NCI-H345 (cell line): ENCODE measurements around the gene USP10.

Source experiments
- DNase-seq: peaks from one replicate; lab custom pipeline; 2025; lab: John Stamatoyannopoulos, UW

The USP10 gene

DNA sequence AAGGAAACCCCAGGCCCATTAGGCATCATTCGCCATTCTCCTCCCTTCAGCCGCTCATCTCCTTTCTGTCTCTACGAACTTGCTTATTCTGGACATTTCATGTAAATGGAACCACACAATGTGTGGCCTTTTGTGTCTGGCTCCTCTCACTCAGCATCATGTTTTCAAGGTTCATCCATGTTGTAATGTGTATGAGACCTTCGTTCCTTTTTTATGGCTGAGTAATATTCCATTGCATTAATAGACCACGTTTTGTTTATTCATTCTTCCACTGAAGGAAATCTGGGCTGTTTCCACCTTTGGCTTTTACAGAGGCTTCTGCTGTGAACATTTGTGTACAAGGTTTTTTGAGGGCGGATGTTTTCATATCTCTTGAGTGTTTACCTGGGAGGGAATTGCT lies 123.2 kb downstream of the USP10 start:
- no peak for DNase-seq

DNA sequence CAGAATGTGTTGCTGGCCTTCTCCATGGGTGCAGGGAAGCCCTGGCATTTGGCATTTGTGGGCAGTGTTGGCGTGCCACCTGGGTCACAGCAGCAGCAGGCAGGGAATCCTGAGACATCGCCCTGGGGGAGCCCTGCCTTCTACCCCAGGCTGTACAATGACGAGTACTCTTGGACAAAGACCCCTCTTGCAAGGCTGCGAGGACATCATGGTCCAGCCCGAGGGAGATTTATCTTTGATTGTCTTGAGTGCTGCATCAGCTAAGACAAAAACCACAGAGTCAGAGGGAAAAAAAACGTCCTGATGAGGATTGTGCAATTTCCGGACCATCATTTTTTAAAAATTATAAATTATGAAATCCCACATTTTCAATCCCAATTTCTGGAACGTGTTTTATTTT lies 123.7 kb downstream of the USP10 start:
- no peak for DNase-seq

DNA sequence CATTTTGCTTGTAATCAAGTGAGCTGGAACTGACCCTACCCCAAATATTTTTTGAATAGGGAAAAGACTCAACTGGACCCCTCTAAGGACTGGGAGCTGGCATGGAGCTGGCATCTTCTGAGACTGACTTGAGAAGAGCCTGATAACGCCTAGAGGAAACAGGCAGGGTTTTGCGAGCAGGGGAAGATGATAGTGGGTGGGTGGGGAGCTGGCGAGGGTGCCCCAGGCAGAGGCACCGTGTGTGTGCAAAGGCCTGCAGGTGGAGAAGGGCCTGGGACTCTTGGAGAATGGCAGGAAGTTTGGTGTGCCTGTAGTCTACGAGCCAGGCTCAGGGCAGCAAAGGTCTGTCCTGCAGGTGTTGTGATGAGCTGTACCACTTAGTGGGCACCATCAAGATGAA lies 124.1 kb downstream of the USP10 start:
- no peak for DNase-seq

DNA sequence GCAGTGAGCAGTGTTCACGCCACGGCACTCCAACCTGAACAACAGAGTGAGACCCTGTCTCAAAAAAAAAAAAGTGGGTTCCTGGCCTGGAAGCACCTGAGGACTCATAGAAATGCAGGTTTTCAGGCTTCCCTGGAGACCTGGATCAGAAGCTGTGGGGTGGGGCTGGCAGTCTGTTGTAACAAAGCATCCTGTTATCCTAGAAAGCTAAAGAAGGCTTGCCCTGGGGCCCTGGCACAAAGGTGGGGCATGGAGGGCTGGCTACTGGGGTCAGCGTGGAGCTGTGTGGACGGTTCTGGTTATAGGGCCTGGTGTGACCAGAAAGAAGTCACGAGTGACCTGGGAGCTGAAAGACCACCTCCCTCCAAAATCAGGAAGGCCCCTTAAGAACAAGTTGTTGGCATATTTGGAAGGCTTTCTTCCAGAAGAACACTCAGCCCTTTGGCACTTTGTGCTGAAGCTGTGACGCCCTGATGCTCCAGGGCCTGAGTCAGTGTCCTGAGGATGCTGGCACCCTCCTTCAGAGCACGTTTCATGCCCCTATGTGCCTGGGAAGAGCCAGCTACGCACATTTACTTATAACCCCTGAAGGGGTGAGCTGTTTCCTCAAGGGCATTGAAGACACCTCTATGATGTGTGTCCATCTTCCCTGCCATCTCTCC lies 126.2 kb downstream of the USP10 start:
- DNase-seq, result no peak

DNA sequence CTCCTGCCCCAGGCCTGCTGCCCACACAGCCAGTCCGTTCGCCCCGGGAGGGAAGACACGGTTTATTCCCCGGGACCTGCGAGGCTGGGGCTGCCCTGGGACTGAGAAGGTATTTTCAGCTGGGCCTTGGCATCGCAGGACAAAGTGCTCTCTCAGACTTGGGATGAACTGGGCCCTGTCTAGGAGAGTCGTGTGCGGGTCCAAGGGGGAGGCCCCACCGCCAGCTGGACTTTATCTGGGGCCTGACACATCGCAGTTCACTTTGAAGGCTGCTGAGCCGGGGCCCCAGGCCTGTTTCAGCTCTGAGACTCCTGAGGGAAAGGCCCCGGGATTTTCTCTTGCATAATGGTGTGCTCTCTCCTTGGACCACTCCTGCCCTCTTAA lies 126.8 kb downstream of the USP10 start:
- DNase-seq, result no peak

DNA sequence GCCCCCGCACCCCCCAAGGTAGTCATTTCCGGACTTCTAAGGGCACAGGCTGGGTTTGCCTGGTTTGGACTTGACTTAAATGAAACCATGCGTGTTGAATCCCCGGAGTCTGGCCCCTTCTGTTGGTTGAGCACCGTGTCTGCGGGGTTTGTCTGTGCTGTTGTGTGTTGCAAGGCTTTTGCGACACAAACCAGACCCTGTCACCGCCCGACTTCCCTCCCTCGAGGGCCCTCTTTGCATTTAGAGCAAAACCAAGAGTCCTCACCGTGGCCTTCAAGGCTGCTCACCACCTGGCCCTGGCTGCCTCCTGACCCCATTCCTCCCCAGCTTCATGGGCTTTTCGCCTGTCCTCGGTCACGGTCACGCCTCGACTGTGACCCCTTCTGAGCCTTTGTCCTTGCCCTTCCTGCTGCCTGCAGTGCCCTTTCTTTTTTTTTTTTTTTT lies 127.4 kb downstream of the USP10 start:
- DNase-seq, result no peak

DNA sequence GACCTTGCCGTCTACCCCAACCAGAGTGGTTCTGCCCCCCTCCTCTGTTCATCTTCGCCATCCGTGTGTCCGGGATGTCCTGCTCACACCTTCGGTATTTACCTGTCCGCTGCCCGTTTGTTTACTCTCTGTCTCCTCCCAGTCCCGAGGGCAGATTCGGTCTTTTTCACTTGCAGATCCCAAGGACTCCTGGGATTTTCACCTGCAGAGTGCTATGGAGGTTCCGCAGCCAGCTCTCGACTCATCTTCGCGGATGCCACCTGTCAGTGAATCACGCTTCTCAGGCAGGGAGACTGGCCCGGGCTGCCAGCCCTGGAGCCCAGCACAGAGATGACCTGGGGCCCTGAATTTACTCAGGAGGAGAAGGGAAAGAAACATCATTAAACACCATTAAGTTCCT lies 128.1 kb downstream of the USP10 start:
- DNase-seq, result no peak

DNA sequence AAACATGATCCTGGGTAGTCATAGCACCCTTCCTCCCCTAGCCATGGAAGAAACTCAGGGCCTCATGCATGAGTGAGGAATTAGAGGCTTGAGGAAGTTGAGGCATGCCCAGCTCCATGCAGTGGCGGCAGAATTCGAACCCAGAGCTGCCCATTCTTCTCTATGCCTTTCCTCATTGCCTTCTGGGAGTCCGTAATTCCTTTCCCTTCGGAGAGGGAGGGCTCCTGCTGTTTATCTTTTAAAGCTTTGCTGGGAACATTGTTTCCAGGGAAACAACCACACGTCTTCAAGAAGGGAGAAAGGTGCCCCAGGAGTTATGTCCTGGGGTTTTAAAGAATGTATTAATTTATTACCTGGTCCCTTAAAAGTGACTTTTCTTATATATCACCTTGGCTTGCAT lies 128.5 kb downstream of the USP10 start:
- DNase-seq, result no peak
